GM21717 (cell line): ENCODE data around the gene NDOR1.
"Not testable (repeated sequence)": the region's sequence is repeated elsewhere in the genome, so short reads cannot be mapped to it uniquely, and the experiment has no call there.

Experiments used
- ATAC-seq: cut with Tn5 transposase; IDR thresholded peaks from one replicate; pipeline ENCODE4 v1.9.1; 2021; ENCODE audit warnings: mild to moderate bottlenecking, moderate library complexity; ENCODE audit not compliant: unreplicated experiment

Gene NDOR1

DNA sequence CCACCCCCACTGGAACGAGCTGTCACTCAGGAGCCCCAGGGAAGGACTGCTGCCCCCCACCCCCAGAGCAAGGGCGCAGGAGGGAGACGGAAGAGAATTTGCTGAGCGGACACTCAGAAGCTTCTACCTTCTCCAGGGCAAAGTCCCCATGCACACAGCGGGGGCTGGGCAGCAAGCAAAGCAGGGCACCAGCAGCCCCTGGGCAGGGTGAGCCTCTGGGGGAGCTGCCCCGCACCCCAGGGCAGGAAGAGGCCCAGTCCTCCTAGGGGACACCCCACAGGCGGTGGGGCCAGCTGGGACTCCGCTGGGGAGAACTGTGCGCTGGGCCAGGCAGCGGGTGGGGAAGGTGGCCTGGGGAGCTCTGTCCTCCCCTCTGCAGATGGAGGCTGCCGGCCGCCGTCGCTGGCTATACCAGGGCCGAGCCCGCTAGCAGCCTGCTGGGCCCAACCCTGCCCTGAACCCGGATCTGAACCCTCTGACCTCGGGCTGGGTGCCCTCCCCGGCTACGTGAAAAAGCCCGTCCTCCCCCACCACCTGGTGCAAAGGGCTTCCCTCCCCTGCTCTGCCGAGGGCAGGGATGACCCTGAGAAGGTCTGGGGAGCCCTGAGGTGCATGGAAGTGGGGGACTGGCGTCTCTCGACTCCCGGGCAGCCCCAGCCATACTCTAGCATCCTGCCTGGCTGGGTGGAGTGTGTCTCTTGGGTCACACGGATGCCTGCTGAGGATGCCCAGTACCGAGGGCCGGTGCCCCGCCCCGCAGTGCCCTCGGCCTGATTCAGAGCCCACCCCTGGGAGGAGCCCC is 24.6 kb downstream of the NDOR1 start:
- no peak for ATAC-seq

DNA sequence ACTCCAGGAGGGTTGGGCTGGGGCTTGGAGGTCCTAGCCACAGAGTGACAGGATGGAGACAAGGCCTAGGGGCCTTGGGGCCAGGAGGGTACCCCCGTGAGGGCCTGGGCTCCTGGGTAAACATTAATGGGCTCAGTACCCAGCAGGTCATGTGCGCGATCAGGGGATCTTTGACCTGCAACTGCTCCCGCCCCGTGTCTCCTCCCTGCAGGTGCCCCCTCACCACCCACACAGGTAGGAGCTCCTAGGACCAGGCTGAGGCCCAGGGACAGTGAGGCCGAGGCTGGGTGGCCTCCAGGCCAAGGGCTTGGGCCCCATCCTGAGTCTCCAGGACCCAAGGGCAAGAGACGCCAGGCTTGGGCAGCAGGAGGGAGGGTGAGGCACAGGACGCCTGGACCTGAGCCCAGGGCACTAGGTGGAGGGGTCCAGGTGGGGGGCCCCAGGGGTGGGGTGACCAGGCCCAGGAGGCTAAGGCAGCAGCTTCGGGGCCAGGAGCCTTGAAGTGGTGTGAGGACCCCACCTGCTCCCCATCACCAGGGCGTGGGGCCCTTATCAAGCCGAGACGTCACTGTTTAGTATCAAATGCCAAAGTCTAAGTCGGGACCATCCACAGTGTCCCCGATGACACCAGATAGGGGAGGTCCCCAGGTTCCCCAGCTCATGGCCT is 25.3 kb downstream of the NDOR1 start, which contains the start of gene SLC34A3:
Gene SLC34A3 (plus strand): TSS at position 197 of the 667 bp plus-strand sequence. CDS start 802 bp downstream, outside the sequence.
- ATAC-seq: no peak

DNA sequence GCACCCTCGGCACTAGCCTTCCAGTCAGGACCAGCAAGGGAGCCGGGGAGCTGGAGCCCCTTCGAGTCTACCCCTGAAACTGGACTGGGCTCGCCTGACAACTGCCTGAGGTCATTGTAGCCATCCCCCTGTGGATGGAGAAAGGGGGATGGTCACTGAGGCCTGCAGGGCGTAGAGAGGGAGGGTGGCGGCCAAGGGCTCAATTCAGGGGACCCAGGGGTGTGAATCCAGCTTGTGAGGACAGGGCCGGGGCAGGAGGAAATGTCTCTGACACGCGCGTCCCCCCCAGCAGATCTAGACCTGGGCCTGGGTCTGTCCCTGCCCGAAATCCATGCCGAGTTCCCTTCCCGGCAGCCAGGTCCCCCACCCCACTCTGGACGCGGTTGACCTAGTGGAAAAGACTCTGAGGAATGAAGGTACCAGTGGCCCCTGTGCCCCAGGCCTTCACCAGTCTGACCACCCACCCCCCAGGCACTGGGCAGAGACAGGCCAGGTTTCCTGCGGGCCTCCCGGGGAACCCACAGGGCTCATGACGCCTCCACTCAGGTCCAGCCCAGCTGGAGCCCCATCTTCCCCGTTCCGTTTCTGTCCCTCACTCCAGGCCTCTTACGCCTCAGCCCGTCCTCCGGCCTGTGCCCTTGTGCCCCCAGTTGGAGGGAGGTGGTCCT is 26.0 kb downstream of the NDOR1 start:
- no peak for ATAC-seq

GRCh38 chr9:137232101-137232500 is 26.6 kb downstream of the NDOR1 start:
- ATAC-seq: no peak

DNA sequence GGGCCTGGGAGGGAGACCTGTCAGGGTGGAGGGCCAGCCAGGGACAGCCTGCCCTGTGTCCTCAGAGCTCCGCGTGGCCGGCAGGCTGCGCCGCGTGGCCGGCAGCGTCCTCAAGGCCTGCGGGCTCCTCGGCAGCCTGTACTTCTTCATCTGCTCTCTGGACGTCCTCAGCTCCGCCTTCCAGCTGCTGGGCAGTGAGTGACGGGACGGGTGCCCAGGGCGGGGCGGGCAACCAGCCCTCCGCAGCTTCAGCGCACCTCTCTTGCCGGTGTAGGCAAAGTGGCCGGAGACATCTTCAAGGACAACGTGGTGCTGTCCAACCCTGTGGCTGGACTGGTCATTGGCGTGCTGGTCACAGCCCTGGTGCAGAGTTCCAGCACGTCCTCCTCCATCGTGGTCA is 27.0 kb downstream of the NDOR1 start:
- ATAC-seq: no peak

- no peak for ATAC-seq
Observed at GRCh38 chr9:137233143-137233980, 27.9 kb downstream of the NDOR1 start.

DNA sequence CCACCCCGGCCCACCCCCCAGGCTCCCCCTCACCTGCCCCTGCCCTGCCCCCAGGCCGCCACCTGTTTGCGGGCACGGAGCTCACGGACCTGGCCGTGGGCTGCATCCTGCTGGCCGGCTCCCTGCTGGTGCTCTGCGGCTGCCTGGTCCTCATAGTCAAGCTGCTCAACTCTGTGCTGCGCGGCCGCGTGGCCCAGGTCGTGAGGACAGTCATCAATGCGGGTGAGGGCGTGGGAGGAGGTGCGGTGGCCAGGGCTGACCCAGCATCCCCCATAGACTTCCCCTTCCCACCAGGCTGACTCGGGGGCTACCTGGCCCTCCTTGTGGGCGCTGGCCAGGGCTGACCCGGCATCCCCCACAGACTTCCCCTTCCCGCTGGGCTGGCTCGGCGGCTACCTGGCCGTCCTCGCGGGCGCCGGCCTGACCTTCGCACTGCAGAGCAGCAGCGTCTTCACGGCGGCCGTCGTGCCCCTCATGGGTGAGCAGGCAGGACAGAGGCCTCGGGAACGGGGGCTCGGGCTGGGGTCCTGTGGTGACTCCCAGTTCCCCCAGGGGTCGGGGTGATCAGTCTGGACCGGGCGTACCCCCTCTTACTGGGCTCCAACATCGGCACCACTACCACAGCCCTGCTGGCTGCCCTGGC is 28.7 kb downstream of the NDOR1 start:
- ATAC-seq: no peak

GRCh38 chr9:137234758-137235423 is 29.4 kb downstream of the NDOR1 start:
- ATAC-seq: no peak

- no peak for ATAC-seq
Observed at GRCh38 chr9:137235424-137236237, 30.1 kb downstream of the NDOR1 start.

GRCh38 chr9:137236238-137236935 is 30.9 kb downstream of the NDOR1 start:
- no peak for ATAC-seq

- ATAC-seq: no peak
Observed at GRCh38 chr9:137236936-137237421, 31.5 kb downstream of the NDOR1 start.

DNA sequence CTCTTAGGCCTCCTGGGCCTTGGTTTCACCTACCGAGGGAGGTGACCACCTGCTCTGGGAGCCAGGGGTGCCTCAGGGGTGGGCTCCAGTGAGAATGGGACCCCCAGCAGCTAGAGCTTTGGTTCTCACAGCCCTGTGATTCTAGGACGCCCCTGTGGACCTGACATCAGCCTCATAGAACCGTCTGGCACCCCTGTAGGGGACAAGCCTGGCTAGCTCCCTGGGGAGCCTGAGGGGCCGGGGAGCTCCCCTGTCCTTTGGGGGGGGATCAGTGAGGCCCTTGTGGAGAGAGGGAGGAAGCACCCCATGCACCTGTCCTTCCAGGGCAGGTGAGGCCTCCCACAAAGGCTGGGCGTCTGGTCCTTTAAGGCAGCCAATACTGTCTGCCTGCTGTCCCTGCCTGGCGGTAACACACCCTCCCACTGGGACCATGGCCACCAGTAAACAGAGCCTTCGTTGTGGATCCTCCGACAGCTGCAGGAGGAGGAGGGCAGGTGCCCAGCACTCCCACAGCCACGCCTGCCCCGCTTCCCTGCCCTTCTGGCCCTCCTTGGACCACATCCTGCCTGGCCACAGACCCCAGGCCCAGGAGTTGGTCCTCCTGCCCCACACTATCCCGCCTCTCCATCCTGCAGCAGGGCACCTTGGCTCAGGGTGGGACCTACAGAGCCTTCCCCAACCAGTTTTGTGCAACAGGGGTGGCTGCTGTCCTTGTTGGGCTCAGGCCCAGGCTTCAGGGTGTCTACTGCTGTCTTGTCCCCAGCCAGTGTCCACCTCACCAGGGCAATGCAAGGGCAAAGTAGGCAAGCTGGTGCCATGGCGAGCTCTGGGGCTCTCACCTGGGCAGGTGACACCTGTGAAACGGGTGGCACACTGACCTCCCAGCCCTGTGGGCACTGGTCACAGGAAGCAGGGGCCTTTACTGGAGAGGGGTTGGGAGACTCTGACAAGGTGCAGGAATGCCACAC is 32.5 kb downstream of the NDOR1 start:
- ATAC-seq: no peak

GRCh38 chr9:137239541-137240200 is 34.2 kb downstream of the NDOR1 start:
- ATAC-seq: not testable (repeated sequence)

DNA sequence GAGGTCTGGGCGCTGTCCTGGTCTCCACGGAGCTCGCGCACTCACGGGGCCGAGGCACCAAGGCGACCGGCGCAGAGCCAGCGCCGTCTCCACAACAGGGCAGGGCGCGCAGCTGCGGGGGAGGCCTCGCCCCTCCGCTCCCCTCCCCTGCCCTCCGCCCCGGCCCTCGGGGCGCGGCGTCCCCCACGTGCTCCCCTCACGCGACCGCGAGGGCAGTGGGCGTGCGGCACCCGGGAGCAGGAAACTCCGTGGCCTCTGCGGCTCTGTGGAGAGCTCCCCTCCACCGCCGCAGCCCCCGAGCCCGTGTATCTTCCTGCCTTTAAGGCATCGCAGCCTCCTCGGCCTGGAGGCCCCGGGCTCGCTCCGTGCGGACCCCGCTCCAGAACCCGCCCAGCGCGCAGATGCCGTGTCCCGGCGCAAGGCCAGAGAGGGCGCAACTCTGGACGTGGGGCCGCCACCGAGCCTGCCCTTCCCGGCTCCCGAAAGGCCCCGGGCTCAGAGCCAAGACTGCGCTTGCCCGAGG is 34.9 kb downstream of the NDOR1 start:
- peak; percentile 13 for ATAC-seq

DNA sequence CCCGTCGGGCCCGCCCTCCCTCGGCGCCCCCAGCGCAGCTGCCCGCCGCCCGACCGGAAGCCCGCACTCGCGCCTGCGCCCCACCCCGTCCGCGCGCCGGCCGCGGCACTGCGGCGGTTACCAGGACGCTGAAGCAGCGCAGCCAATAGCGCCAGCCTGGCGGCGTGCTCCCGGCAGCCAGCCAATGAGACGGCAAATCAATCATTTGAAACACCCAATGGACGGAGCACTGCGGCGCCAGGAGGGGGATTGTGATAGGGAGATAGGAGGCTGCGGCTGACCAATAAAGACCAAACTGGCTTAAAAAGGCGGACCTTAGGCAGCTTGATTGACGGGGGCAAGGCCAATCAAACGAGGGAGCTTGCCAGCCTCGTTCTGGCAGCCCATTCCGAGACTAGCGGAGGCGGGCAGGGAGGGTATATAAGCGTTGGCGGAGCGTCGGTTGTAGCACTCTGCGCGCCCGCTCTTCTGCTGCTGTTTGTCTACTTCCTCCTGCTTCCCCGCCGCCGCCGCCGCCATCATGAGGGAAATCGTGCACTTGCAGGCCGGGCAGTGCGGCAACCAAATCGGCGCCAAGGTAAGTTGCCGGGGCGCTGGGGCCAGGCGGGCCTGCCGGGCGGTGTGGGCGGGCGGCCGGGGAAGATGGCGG is 35.5 kb downstream of the NDOR1 start, which contains the start of gene TUBB4B:
Gene TUBB4B (plus strand): TSS at position 447 of the 649 bp plus-strand sequence. CDS start 74 bp downstream, at position 521.
- ATAC-seq: peak; percentile 59
